Activated CD4-positive, alpha-beta memory T cell treated with anti-CD3 and anti-CD28 coated beads, Interleukin-2, amount 10 ng/mL, durations not matched to agents 7 days and 5 days (primary cell): ENCODE results near the gene JMJD8. TPM values are rescaled to one million over a fixed set of nuclear protein-coding genes. Genes with fewer than 3 reads are reported as not detected.

Source experiments
- CTCF ChIA-PET: fragments of 350-600 bp; sonication (Branson Sonifier 250); formaldehyde crosslinking; loops from one replicate; lab custom pipeline; 2021; ENCODE audit warnings: antibody characterized with exemption, inconsistent platforms; lab: Charles Lee
- POLR2A ChIA-PET: fragments of 350-600 bp; sonication (Branson Sonifier 250); formaldehyde crosslinking; loops from one replicate; lab custom pipeline; 2021; ENCODE audit warnings: antibody characterized with exemption; lab: Charles Lee
- DNase-seq: peaks from one replicate; pipeline ENCODE4 v3.0.0-alpha.2; 2020
- H3K27ac Mint-ChIP-seq: one replicate; pipeline ENCODE4 v1.8.0; 2021; ENCODE audit warnings: mild to moderate bottlenecking, mixed read lengths
- H3K27me3 Mint-ChIP-seq: one replicate; pipeline ENCODE4 v1.8.0; 2021; ENCODE audit warnings: mixed read lengths
- H3K36me3 Mint-ChIP-seq: one replicate; pipeline ENCODE4 v1.8.0; 2021; ENCODE audit warnings: low read depth, mixed read lengths
- H3K4me1 Mint-ChIP-seq: one replicate; pipeline ENCODE4 v1.8.0; 2021; ENCODE audit warnings: mixed read lengths
- H3K4me3 Mint-ChIP-seq: one replicate; pipeline ENCODE4 v1.8.0; 2021; ENCODE audit warnings: mild to moderate bottlenecking, mixed read lengths
- H3K9me3 Mint-ChIP-seq: one replicate; pipeline ENCODE4 v1.8.0; 2021; ENCODE audit warnings: mixed read lengths
- total RNA-seq, 2 experiments: library from RNA; stranded (reverse); gene quantifications; one replicate each; pipeline ENCODE4 v1.2.3, GENCODE V29; 2021

Gene JMJD8
- total RNA-seq, 2 experiments from 2014 or later, result 27.1 to 27.2 TPM

DNA sequence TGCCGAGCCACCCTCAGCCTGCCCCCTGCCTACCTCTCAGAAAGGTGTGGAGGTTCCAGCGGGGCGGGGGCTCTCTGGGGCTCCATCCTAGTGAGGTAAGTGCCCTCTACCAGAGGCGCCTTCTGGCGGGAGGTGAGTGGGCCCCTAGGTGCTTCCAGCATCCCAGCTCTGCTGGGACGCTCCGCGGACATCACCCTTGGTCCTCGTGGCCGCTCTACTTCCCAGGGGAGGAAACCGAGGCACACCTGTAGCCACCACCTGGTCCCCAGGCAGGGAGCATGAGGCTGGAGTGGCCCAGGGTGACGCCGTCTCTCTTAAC lies 41.1 kb downstream of the JMJD8 start:
- Mint-ChIP-seq H3K9me3 (no peaks in the 10 kb centered on the region), H3K36me3 (no peaks in the 10 kb centered on the region), H3K4me3 (peak overlapping the region; percentile 67), H3K4me1 (peaks cover 21% of the 10 kb centered on the region), H3K27me3 (no peaks in the 10 kb centered on the region), H3K27ac (no peak overlapping the region)
- ChIA-PET CTCF (no interaction called here), POLR2A (interaction anchor here (0.6 to 1.6 kb wide), 2 partner anchors 52 to 55 kb away, joined by 3 to 5 read pairs; no protein-coding TSS in a partner anchor)
- no peak for DNase-seq

- Mint-ChIP-seq H3K4me3 (peak overlapping the region; percentile 67), H3K36me3 (no peaks in the 10 kb centered on the region), H3K27me3 (no peaks in the 10 kb centered on the region), H3K4me1 (peaks cover 18% of the 10 kb centered on the region), H3K9me3 (no peaks in the 10 kb centered on the region), H3K27ac (no peak overlapping the region)
- DNase-seq, result peak; percentile 35
- ChIA-PET POLR2A (interaction anchor here (0.6 to 1.6 kb wide), 4 partner anchors 9 to 55 kb away, joined by 3 to 5 read pairs (median 4); no protein-coding TSS in a partner anchor), CTCF (interaction anchor here (0.6 kb wide), 1 partner anchor 12 kb away, joined by 5 read pairs; no protein-coding TSS in a partner anchor)
Observed at GRCh38 chr16:642189-643049, 41.7 kb downstream of the JMJD8 start.

GRCh38 chr16:641326-642188 lies 42.6 kb downstream of the JMJD8 start, which contains the start of gene MCRIP2:
Gene MCRIP2, plus strand, starts transcription at chr16:641828. Its CDS starts 164 bp downstream, at chr16:641992.
- H3K9me3 Mint-ChIP-seq, result no peaks in the 10 kb centered on the region
- ChIA-PET CTCF (interaction anchor here (0.6 kb wide), 1 partner anchor 13 kb away, joined by 5 read pairs; no protein-coding TSS in a partner anchor), POLR2A (interaction anchor here (1.0 to 1.6 kb wide), 3 partner anchors 10 to 54 kb away, joined by 4 to 5 read pairs (median 4); no protein-coding TSS in a partner anchor)
- H3K27ac Mint-ChIP-seq, result no peak within 1 kb of the TSS
- H3K4me1 Mint-ChIP-seq, result peaks cover 15% of the 10 kb centered on the region
- no peaks in the 10 kb centered on the region for H3K27me3 Mint-ChIP-seq
- H3K36me3 Mint-ChIP-seq, result peaks cover 2% of the 10 kb centered on the region
- DNase-seq, result peak; percentile 77
- H3K4me3 Mint-ChIP-seq, result peak within 1 kb of the TSS; percentile 67

DNA sequence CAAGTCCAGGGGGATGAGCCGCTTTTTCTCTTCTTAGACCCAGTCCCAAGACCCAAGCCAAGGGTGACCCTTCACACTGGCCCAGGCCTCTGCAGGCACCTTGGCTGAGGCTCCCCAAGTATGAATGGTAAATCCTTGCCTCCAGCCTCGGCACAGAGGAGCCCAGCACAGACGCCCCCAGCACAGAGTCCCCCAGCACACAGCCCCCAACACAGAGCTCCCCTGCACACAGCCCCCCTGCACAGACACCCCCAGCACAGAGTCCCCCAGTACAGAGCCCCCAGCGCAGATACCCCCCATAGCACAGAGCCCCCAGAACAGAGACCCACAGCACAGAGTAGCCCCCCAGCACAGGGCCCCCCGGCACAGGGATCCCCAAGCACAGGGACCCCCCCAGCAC lies 43.5 kb downstream of the JMJD8 start:
- CTCF ChIA-PET, result no interaction called here
- H3K4me3 Mint-ChIP-seq, result peak overlapping the region; percentile 37
- no peaks in the 10 kb centered on the region for H3K27me3 Mint-ChIP-seq
- peaks cover 3% of the 10 kb centered on the region for H3K36me3 Mint-ChIP-seq
- POLR2A ChIA-PET, result no interaction called here
- H3K9me3 Mint-ChIP-seq, result no peaks in the 10 kb centered on the region
- DNase-seq, result no peak
- no peak overlapping the region for H3K27ac Mint-ChIP-seq
- peaks cover 18% of the 10 kb centered on the region for H3K4me1 Mint-ChIP-seq

- H3K27me3 Mint-ChIP-seq, result no peaks in the 10 kb centered on the region
- H3K9me3 Mint-ChIP-seq, result no peaks in the 10 kb centered on the region
- CTCF ChIA-PET, result interaction anchor here (1.1 kb wide), 1 partner anchor 9 kb away, joined by 3 read pairs; no protein-coding TSS in a partner anchor
- H3K27ac Mint-ChIP-seq, result no peak overlapping the region
- H3K4me1 Mint-ChIP-seq, result peaks cover 16% of the 10 kb centered on the region
- H3K4me3 Mint-ChIP-seq, result no peak overlapping the region
- POLR2A ChIA-PET, result interaction anchor here (1.4 kb wide), 1 partner anchor 10 kb away, joined by 7 read pairs; the partner anchor contains the start of gene WDR90
- peaks cover 6% of the 10 kb centered on the region for H3K36me3 Mint-ChIP-seq
- DNase-seq, result no peak
Observed at GRCh38 chr16:638836-639235, 45.3 kb downstream of the JMJD8 start.

DNA sequence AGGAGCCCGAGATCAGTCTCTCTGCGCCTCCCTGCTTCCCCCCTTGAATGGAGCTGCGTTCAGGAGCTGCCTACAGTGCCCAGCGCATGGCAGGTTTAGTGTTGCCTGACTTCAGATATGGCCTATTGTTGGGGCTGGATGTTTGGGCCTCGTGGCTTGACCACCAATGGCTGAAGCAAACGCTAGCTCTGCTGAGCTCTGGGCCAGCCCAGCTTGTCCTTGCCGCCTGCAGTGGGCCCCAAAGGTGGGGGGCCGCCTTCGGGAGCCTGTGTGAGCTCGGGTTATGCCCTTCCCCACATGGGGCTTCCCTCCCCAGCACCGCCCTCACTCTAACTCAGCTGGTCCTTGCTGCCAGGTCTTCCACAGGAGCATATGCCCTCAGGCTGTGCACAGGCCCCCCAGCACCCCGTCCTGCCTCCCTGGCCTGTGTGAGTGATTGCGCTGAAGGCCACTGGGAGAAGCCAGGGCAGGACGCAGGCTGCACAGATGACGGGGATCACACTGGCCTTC lies 46.0 kb downstream of the JMJD8 start:
- Mint-ChIP-seq H3K4me3 (no peak overlapping the region), H3K27me3 (no peaks in the 10 kb centered on the region), H3K27ac (no peak overlapping the region), H3K9me3 (no peaks in the 10 kb centered on the region), H3K4me1 (peaks cover 16% of the 10 kb centered on the region), H3K36me3 (peaks cover 6% of the 10 kb centered on the region)
- DNase-seq, result no peak
- ChIA-PET CTCF (interaction anchor here (1.1 kb wide), 1 partner anchor 10 kb away, joined by 3 read pairs; no protein-coding TSS in a partner anchor), POLR2A (interaction anchor here (1.4 to 2.5 kb wide), 2 partner anchors 10 to 46 kb away, joined by 6 to 7 read pairs; partner anchors contain the start of genes JMJD8 and WDR90)

GRCh38 chr16:637081-638018 lies 46.8 kb downstream of the JMJD8 start:
- no peaks in the 10 kb centered on the region for H3K27me3 Mint-ChIP-seq
- peak; percentile 90 for DNase-seq
- POLR2A ChIA-PET, result interaction anchor here (0.9 to 2.5 kb wide), 11 partner anchors 11 to 69 kb away, joined by 3 to 18 read pairs (median 6); partner anchors contain the start of genes JMJD8, RHOT2, STUB1 and WDR24

GRCh38 chr16:636206-637080 lies 47.7 kb downstream of the JMJD8 start, which contains the start of gene METTL26:
Gene METTL26, minus strand, starts transcription at chr16:636305. Its CDS starts 15 bp downstream, at chr16:636290.
- POLR2A ChIA-PET, result interaction anchor here (0.8 to 2.5 kb wide), 15 partner anchors 12 to 183 kb away, joined by 3 to 18 read pairs (median 5); partner anchors contain the start of genes CAPN15, JMJD8, RHOT2 and STUB1
- CTCF ChIA-PET, result interaction anchor here (0.6 to 1.6 kb wide), 3 partner anchors 12 to 109 kb away, joined by 3 to 9 read pairs (median 3); partner anchors contain the start of genes CAPN15 and WDR90
- Mint-ChIP-seq H3K4me3 (peak within 1 kb of the TSS; percentile 89), H3K4me1 (peaks cover 12% of the 10 kb centered on the region), H3K27me3 (no peaks in the 10 kb centered on the region), H3K27ac (peak within 1 kb of the TSS; percentile 98), H3K36me3 (peaks cover 6% of the 10 kb centered on the region), H3K9me3 (no peaks in the 10 kb centered on the region)
- peak; percentile 94 for DNase-seq

More at GRCh38 chr16:637081-638018, 46.8 kb downstream of the JMJD8 start:
- H3K4me3 Mint-ChIP-seq, result peak overlapping the region; percentile 89
- CTCF ChIA-PET, result interaction anchor here (0.9 to 1.6 kb wide), 2 partner anchors 11 to 110 kb away, joined by 3 to 9 read pairs; partner anchors contain the start of gene CAPN15
- peaks cover 12% of the 10 kb centered on the region for H3K4me1 Mint-ChIP-seq
- H3K9me3 Mint-ChIP-seq, result no peaks in the 10 kb centered on the region
- peaks cover 6% of the 10 kb centered on the region for H3K36me3 Mint-ChIP-seq
- peak overlapping the region; percentile 98 for H3K27ac Mint-ChIP-seq

DNA sequence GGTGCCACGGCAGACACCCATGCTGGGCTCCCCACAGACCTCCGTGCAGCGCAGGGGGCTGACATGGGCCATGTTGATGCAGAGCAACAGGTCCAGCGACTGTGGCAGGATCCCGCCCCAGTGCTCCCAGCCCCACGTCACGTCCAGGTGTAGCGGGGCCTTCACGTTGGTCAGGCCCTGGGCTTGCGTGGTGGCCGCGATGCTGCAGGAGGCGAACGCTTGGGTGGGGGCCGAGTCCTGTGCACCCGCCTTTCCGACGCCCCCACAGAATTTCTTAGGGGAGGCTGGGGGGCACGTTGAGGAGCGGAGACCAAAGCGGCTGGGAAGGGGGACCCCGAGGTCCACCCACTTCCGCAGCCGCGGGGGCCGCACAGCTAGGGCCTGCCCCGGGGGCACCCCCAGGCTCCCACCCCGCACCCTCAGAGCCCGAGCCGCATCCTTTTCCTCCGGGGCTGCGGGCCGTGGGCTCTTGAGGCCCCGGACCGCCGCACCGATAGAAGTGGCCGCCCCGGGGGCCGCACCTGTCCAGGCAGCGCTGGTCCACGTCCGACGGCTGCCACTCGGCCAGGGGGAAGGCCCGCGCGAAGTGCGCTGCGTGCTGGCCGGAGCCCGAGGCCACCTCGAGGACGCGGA lies 48.4 kb downstream of the JMJD8 start:
- POLR2A ChIA-PET, result interaction anchor here (0.9 to 2.5 kb wide), 12 partner anchors 13 to 184 kb away, joined by 3 to 18 read pairs (median 4); partner anchors contain the start of genes JMJD8, RAB40C, STUB1 and WDR24
- Mint-ChIP-seq H3K9me3 (no peaks in the 10 kb centered on the region), H3K36me3 (peaks cover 6% of the 10 kb centered on the region), H3K4me1 (peaks cover 12% of the 10 kb centered on the region), H3K4me3 (peak overlapping the region; percentile 89), H3K27ac (peak overlapping the region; percentile 31), H3K27me3 (no peaks in the 10 kb centered on the region)
- peak; percentile 28 for DNase-seq
- CTCF ChIA-PET, result interaction anchor here (0.6 to 1.6 kb wide), 2 partner anchors 12 to 14 kb away, joined by 3 to 9 read pairs; partner anchors contain the start of gene WDR90

DNA sequence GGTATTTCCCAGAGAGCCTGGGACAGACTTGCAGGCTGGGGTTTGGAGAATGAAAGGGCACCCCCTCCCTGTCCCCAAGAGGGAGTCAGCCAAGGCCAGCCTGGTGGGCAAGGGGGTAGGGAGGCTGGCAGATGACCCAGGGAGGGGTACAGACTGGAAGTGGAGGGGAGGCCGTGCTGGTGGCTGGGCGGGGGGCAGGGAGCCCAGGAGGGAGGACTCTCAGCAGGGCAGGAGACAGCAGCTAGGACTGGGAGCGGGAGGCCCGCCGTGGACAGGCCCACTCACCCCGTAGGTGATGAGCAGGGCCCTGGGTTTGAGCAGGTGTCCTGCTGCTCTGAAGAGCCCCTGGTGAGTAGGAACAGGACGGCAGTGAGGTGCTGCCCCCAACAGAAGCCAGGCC lies 49.1 kb downstream of the JMJD8 start:
- POLR2A ChIA-PET, result interaction anchor here (1.0 kb wide), 1 partner anchor 44 kb away, joined by 4 read pairs; the partner anchor contains the start of gene RAB40C
- Mint-ChIP-seq H3K27ac (no peak overlapping the region), H3K36me3 (peaks cover 6% of the 10 kb centered on the region)

More for the DNA sequence above, 49.1 kb downstream of the JMJD8 start:
- H3K4me1 Mint-ChIP-seq, result peaks cover 12% of the 10 kb centered on the region
- H3K27me3 Mint-ChIP-seq, result no peaks in the 10 kb centered on the region
- CTCF ChIA-PET, result no interaction called here
- no peak for DNase-seq
- no peaks in the 10 kb centered on the region for H3K9me3 Mint-ChIP-seq
- peak overlapping the region; percentile 89 for H3K4me3 Mint-ChIP-seq
